Memory B cell (primary cell): ENCODE data around the gene ATP7B.

Experiments
- ATAC-seq: fragments of 150-1000 bp; cut with Tn5 transposase; 2 replicates; pipeline ENCODE4 v1.10.0; 2021; ENCODE audit warnings: low read depth, mild to moderate bottlenecking, moderate library complexity
- DNase-seq, 2 donors: peaks; one replicate each; pipeline ENCODE4 v3.0.0; 2022; ENCODE audit warnings: low spot score in 2 of 2
- H3K27ac Mint-ChIP-seq: one replicate; pipeline ENCODE4 v1.8.0; 2022; ENCODE audit warnings: mild to moderate bottlenecking, moderate library complexity, mixed read lengths
- H3K27me3 Mint-ChIP-seq: one replicate; pipeline ENCODE4 v1.8.0; 2022; ENCODE audit warnings: mixed read lengths
- H3K36me3 Mint-ChIP-seq: one replicate; pipeline ENCODE4 v1.8.0; 2022; ENCODE audit warnings: mild to moderate bottlenecking, mixed read lengths
- H3K4me1 Mint-ChIP-seq: one replicate; pipeline ENCODE4 v1.8.0; 2022; ENCODE audit warnings: mixed read lengths
- H3K4me3 Mint-ChIP-seq: one replicate; pipeline ENCODE4 v1.8.0; 2022; ENCODE audit warnings: mild to moderate bottlenecking, moderate library complexity, mixed read lengths
- H3K9me3 Mint-ChIP-seq: one replicate; pipeline ENCODE4 v1.8.0; 2022; ENCODE audit warnings: mixed read lengths

The ATP7B gene

GRCh38 chr13:51906581-51906980 lies 104.7 kb downstream of the ATP7B start:
- no peak for DNase-seq
- no peak overlapping the region for H3K4me3 Mint-ChIP-seq

GRCh38 chr13:51905787-51906186 lies 105.5 kb downstream of the ATP7B start:
- DNase-seq (no peak), ATAC-seq (no peak)
- H3K4me1 Mint-ChIP-seq: peaks cover 7% of the 10 kb centered on the region
- H3K27ac Mint-ChIP-seq: no peak overlapping the region
- no peaks in the 10 kb centered on the region for H3K36me3 Mint-ChIP-seq
- no peak overlapping the region for H3K4me3 Mint-ChIP-seq
- peaks cover 2% of the 10 kb centered on the region for H3K27me3 Mint-ChIP-seq
- H3K9me3 Mint-ChIP-seq: no peaks in the 10 kb centered on the region

More at GRCh38 chr13:51906581-51906980, 104.7 kb downstream of the ATP7B start:
- Mint-ChIP-seq H3K27me3 (peaks cover 2% of the 10 kb centered on the region), H3K4me1 (peaks cover 7% of the 10 kb centered on the region), H3K36me3 (no peaks in the 10 kb centered on the region), H3K9me3 (no peaks in the 10 kb centered on the region), H3K27ac (no peak overlapping the region)
- no peak for ATAC-seq

- peak; percentile 32 for ATAC-seq
- no peak for DNase-seq
- no peaks in the 10 kb centered on the region for H3K9me3 Mint-ChIP-seq
- H3K36me3 Mint-ChIP-seq: no peaks in the 10 kb centered on the region
- no peak overlapping the region for H3K27ac Mint-ChIP-seq
- no peaks in the 10 kb centered on the region for H3K4me1 Mint-ChIP-seq
- peaks cover 2% of the 10 kb centered on the region for H3K27me3 Mint-ChIP-seq
- no peak overlapping the region for H3K4me3 Mint-ChIP-seq
Measured at GRCh38 chr13:51902776-51903175, 108.5 kb downstream of the ATP7B start.

GRCh38 chr13:51900471-51900870 lies 110.8 kb downstream of the ATP7B start:
- Mint-ChIP-seq H3K4me3 (no peak overlapping the region), H3K27me3 (peaks cover 2% of the 10 kb centered on the region), H3K27ac (no peak overlapping the region), H3K9me3 (no peaks in the 10 kb centered on the region), H3K36me3 (no peaks in the 10 kb centered on the region), H3K4me1 (no peaks in the 10 kb centered on the region)
- DNase-seq: no peak
- no peak for ATAC-seq

DNA sequence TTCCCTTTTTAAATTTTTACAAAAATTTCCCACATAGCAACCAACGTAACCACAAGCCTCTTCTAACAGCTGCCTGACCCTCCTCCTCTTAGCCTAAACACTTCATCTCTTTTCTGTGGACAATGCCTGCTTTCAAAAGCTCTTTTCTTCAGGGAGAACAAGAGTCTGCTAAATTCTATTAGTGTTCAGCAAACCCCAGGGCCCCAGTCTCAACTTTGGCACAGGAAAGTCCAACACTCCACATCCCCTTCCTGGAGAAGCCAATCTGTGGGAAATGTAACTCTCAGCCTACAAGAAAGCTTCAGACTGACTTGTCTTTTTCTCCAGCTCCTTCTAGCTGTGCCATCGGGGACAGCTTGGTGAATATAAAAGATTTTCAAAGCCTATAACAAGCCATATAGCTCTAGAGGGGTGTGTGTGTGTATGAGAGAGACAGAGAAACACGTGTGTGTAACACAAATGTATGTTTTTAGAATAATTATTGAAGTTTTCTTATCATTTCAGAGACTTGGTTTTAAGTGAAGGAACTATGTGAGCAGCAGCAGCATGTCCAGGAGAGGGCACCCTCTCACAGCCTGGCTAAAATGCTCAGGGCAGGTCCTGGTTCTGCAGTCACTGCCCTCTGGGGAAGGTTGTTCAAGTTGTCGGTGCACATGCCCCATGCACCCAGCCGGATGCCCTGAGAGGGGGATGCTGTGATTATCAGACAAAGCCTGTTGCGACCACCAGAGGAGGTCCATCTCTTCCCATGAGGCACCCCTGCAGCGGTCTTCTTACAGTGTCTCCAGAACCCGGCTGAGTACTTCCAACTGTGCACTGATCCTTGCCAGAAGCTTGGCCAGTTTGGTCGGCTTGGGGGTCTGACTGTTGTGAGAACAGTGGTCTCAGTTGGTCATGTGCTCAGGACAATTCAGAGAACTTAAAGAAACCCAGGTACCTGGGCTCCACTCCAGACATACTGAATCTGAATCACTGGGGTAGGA lies 115.1 kb downstream of the ATP7B start:
- no peak overlapping the region for H3K27ac Mint-ChIP-seq
- H3K36me3 Mint-ChIP-seq: no peaks in the 10 kb centered on the region
- no peaks in the 10 kb centered on the region for H3K9me3 Mint-ChIP-seq
- H3K4me1 Mint-ChIP-seq: no peaks in the 10 kb centered on the region
- H3K27me3 Mint-ChIP-seq: peaks cover 7% of the 10 kb centered on the region
- DNase-seq (peak in 1 of 2 donors; percentile 5), ATAC-seq (peak; percentile 69)
- no peak overlapping the region for H3K4me3 Mint-ChIP-seq

DNA sequence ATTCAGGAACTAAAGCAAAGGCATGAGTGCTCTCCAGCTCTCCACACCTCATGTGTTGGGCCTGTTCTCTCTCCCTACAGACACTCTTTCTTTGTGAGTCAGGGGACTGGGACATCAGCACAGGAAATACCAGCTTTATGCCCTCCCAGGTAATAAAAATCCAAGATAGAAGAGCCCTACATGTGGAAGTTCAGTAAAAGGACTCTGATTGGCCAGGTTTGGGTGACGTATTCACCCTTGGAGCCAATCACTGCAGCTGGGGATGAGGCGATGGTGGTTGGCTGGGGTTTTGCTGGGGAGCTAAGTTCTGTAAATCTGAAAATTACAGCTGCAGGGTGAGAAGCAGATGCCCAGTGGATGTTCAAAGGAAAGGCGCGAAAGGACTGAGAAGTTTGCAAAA lies 117.0 kb downstream of the ATP7B start:
- DNase-seq (no peak), ATAC-seq (no peak)
- no peaks in the 10 kb centered on the region for H3K4me1 Mint-ChIP-seq
- H3K4me3 Mint-ChIP-seq: no peak overlapping the region
- H3K9me3 Mint-ChIP-seq: no peaks in the 10 kb centered on the region
- peaks cover under 1% of the 10 kb centered on the region for H3K36me3 Mint-ChIP-seq
- peaks cover 7% of the 10 kb centered on the region for H3K27me3 Mint-ChIP-seq
- no peak overlapping the region for H3K27ac Mint-ChIP-seq

DNA sequence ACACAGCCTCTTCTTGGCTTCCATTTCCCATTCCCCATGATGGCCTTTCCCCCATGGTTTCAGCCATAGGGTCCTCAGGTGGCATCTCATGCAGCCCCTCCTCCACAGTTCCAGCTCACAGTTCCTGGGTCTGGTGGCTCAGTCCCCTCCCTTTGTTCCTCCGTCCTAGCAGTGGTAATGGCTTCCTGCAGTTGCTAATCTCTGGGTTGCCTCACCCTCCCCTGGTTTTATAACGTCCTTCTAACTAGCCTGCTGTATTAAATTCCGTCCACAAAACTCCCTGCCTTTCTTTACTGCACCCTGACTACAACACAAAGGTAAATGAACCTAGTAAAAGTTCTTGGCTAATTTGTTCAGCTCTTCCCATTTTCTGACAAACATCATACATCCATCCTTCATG lies 118.6 kb downstream of the ATP7B start:
- Mint-ChIP-seq H3K4me3 (no peak overlapping the region), H3K27ac (no peak overlapping the region), H3K4me1 (no peaks in the 10 kb centered on the region), H3K27me3 (peaks cover 9% of the 10 kb centered on the region), H3K9me3 (no peaks in the 10 kb centered on the region), H3K36me3 (peaks cover 2% of the 10 kb centered on the region)
- DNase-seq: no peak
- no peak for ATAC-seq

GRCh38 chr13:51887468-51887867 lies 123.8 kb downstream of the ATP7B start:
- no peaks in the 10 kb centered on the region for H3K4me1 Mint-ChIP-seq
- H3K27me3 Mint-ChIP-seq: peaks cover 4% of the 10 kb centered on the region
- H3K36me3 Mint-ChIP-seq: peaks cover 3% of the 10 kb centered on the region
- no peak overlapping the region for H3K4me3 Mint-ChIP-seq
- no peak for DNase-seq
- ATAC-seq: no peak
- no peak overlapping the region for H3K27ac Mint-ChIP-seq
- peaks cover 7% of the 10 kb centered on the region for H3K9me3 Mint-ChIP-seq

GRCh38 chr13:51885651-51886050 lies 125.6 kb downstream of the ATP7B start:
- no peak overlapping the region for H3K4me3 Mint-ChIP-seq
- H3K4me1 Mint-ChIP-seq: no peaks in the 10 kb centered on the region
- no peak for DNase-seq
- peaks cover 2% of the 10 kb centered on the region for H3K27me3 Mint-ChIP-seq
- peaks cover 12% of the 10 kb centered on the region for H3K9me3 Mint-ChIP-seq
- H3K36me3 Mint-ChIP-seq: peaks cover 5% of the 10 kb centered on the region
- no peak for ATAC-seq
- no peak overlapping the region for H3K27ac Mint-ChIP-seq

GRCh38 chr13:51883226-51883600 lies 128.0 kb downstream of the ATP7B start:
- peaks cover under 1% of the 10 kb centered on the region for H3K27me3 Mint-ChIP-seq
- ATAC-seq: no peak
- peaks cover 3% of the 10 kb centered on the region for H3K36me3 Mint-ChIP-seq
- H3K4me3 Mint-ChIP-seq: no peak overlapping the region
- no peaks in the 10 kb centered on the region for H3K4me1 Mint-ChIP-seq
- peaks cover 12% of the 10 kb centered on the region for H3K9me3 Mint-ChIP-seq
- H3K27ac Mint-ChIP-seq: no peak overlapping the region
- no peak for DNase-seq
